ENCODE data around the gene LUC7L2. TPM values are rescaled to one million over a fixed set of nuclear protein-coding genes. Genes with fewer than 3 reads are reported as not detected.
"Not testable (repeated sequence)": the region's sequence is repeated elsewhere in the genome, so short reads cannot be mapped to it uniquely, and the experiment has no call there.

The LUC7L2 gene
- total RNA-seq (100 to 1,000 TPM; 139 to 147 TPM), polyA plus RNA-seq (10 to 100 TPM; 51.6 to 80.6 (median 55.2) TPM), total RNA-seq (39.2 to 63.5 (median 45.3) reads per million in 6 experiments)

GRCh38 chr7:139359366-139360209 lies at the start of gene LUC7L2:
Gene LUC7L2, plus strand, starts transcription at chr7:139359894. Its CDS starts 368 bp downstream, at chr7:139360262.
- H3K27me3 Mint-ChIP-seq, result no peaks in the 10 kb centered on the region
- no peaks in the 10 kb centered on the region for H3K9me3 Mint-ChIP-seq
- POLR2A ChIA-PET, result interaction anchor here (0.6 to 2.9 kb wide), 16 partner anchors 8 to 1656 kb away, joined by 3 to 78 read pairs (median 5); partner anchors contain the start of genes FMC1, KDM7A and PARP12
- H3K4me1 Mint-ChIP-seq, result peaks cover 8 to 62% (median 43%) of the 10 kb centered on the region in 4 donors
- peaks cover 0 to 12% (median 0%) of the 10 kb centered on the region in 3 donors for H3K36me3 Mint-ChIP-seq
- H3K27ac Mint-ChIP-seq, result peak within 1 kb of the TSS; percentile 91 to 100 (median 99)
- DNase-seq (peak; percentile 98 to 100 (median 99)), ATAC-seq (peak; percentile 75)
- H3K4me3 Mint-ChIP-seq, result peak within 1 kb of the TSS; percentile 94 to 99 (median 98)

- no peaks in the 10 kb centered on the region for H3K9me3 Mint-ChIP-seq
- peaks cover 0 to 2% (median 0%) of the 10 kb centered on the region in 3 donors for H3K36me3 Mint-ChIP-seq
- no peak overlapping the region for H3K27ac Mint-ChIP-seq
- no peak overlapping the region for H3K4me3 Mint-ChIP-seq
- POLR2A ChIA-PET, result no interaction called here
- ATAC-seq (no peak), DNase-seq (no peak)
- H3K4me1 Mint-ChIP-seq, result no peaks in the 10 kb centered on the region
- peaks cover 0 to 3% (median 0%) of the 10 kb centered on the region in 5 donors for H3K27me3 Mint-ChIP-seq
Observed at GRCh38 chr7:139317939-139318505, 41.7 kb upstream of the LUC7L2 start.

GRCh38 chr7:139321071-139321745 lies 38.5 kb upstream of the LUC7L2 start:
- Mint-ChIP-seq H3K9me3 (no peaks in the 10 kb centered on the region), H3K36me3 (peaks cover 0 to 2% (median 0%) of the 10 kb centered on the region in 3 donors), H3K27ac (no peak overlapping the region), H3K4me3 (no peak overlapping the region), H3K4me1 (peaks cover 0 to 1% (median 0%) of the 10 kb centered on the region in 4 donors), H3K27me3 (peaks cover 0 to 3% (median 0%) of the 10 kb centered on the region in 5 donors)
- ATAC-seq (no peak), DNase-seq (no peak)
- POLR2A ChIA-PET, result interaction anchor here (0.5 to 1.4 kb wide), 3 partner anchors 9 to 251 kb away, joined by 3 to 6 read pairs (median 3); no protein-coding TSS in a partner anchor

GRCh38 chr7:139324709-139325108 lies 35.0 kb upstream of the LUC7L2 start:
- ATAC-seq, H3K27ac Mint-ChIP-seq, H3K9me3 Mint-ChIP-seq, H3K36me3 Mint-ChIP-seq, H3K4me3 Mint-ChIP-seq, POLR2A ChIA-PET, H3K4me1 Mint-ChIP-seq, H3K27me3 Mint-ChIP-seq, DNase-seq: not testable (repeated sequence)

GRCh38 chr7:139328375-139328774 lies 31.3 kb upstream of the LUC7L2 start:
- Mint-ChIP-seq H3K27me3 (peaks cover 0 to 1% (median 0%) of the 10 kb centered on the region in 5 donors), H3K27ac (peak overlapping the region in 1 of 10 donors; percentile 14), H3K4me3 (no peak overlapping the region), H3K4me1 (peaks cover 8 to 13% (median 11%) of the 10 kb centered on the region in 4 donors), H3K36me3 (no peaks in the 10 kb centered on the region), H3K9me3 (peaks cover 0 to 10% (median 0%) of the 10 kb centered on the region in 9 donors)
- no peak for ATAC-seq
- no peak for DNase-seq
- POLR2A ChIA-PET, result interaction anchor here (0.7 kb wide), 1 partner anchor 233 kb away, joined by 4 read pairs; no protein-coding TSS in a partner anchor

GRCh38 chr7:139329119-139329518 lies 30.6 kb upstream of the LUC7L2 start:
- H3K4me1 Mint-ChIP-seq, result peaks cover 8 to 13% (median 11%) of the 10 kb centered on the region in 4 donors
- no peak overlapping the region for H3K4me3 Mint-ChIP-seq
- no peak overlapping the region for H3K27ac Mint-ChIP-seq
- H3K9me3 Mint-ChIP-seq, result peaks cover 0 to 10% (median 0%) of the 10 kb centered on the region in 9 donors
- H3K36me3 Mint-ChIP-seq, result no peaks in the 10 kb centered on the region
- no peak for DNase-seq
- peaks cover 0 to 1% (median 0%) of the 10 kb centered on the region in 5 donors for H3K27me3 Mint-ChIP-seq
- no peak for ATAC-seq
- POLR2A ChIA-PET, result no interaction called here

- H3K4me1 Mint-ChIP-seq, result peaks cover 8 to 13% (median 11%) of the 10 kb centered on the region in 4 donors
- H3K27me3 Mint-ChIP-seq, result peaks cover 0 to 1% (median 0%) of the 10 kb centered on the region in 5 donors
- H3K4me3 Mint-ChIP-seq, result no peak overlapping the region
- peak overlapping the region in 2 of 10 donors; percentile 40 to 84 for H3K27ac Mint-ChIP-seq
- POLR2A ChIA-PET, result interaction anchor here (1.1 kb wide), 1 partner anchor 10 kb away, joined by 3 read pairs; no protein-coding TSS in a partner anchor
- ATAC-seq, result peak in 1 of 2 donors; percentile 29
- peaks cover 0 to 10% (median 0%) of the 10 kb centered on the region in 9 donors for H3K9me3 Mint-ChIP-seq
- DNase-seq, result no peak
- H3K36me3 Mint-ChIP-seq, result no peaks in the 10 kb centered on the region
Observed at GRCh38 chr7:139330333-139331030, 29.2 kb upstream of the LUC7L2 start.

GRCh38 chr7:139332697-139333359 lies 26.9 kb upstream of the LUC7L2 start:
- POLR2A ChIA-PET, result interaction anchor here (0.7 kb wide), 1 partner anchor 31 kb away, joined by 3 read pairs; no protein-coding TSS in a partner anchor
- DNase-seq (no peak), ATAC-seq (no peak)
- peak overlapping the region in 1 of 10 donors; percentile 59 for H3K27ac Mint-ChIP-seq
- H3K4me3 Mint-ChIP-seq, result no peak overlapping the region
- H3K9me3 Mint-ChIP-seq, result peaks cover 0 to 10% (median 0%) of the 10 kb centered on the region in 9 donors
- H3K27me3 Mint-ChIP-seq, result no peaks in the 10 kb centered on the region
- no peaks in the 10 kb centered on the region for H3K36me3 Mint-ChIP-seq
- peaks cover 7 to 13% (median 11%) of the 10 kb centered on the region in 4 donors for H3K4me1 Mint-ChIP-seq

- H3K27me3 Mint-ChIP-seq, H3K27ac Mint-ChIP-seq, H3K4me3 Mint-ChIP-seq, H3K36me3 Mint-ChIP-seq, DNase-seq, POLR2A ChIA-PET, ATAC-seq: not testable (repeated sequence)
- H3K9me3 Mint-ChIP-seq, result peaks cover 0 to 10% (median 0%) of the 10 kb centered on the region in 9 donors
- peaks cover 7 to 13% (median 11%) of the 10 kb centered on the region in 4 donors for H3K4me1 Mint-ChIP-seq
Observed at GRCh38 chr7:139333443-139333842, 26.3 kb upstream of the LUC7L2 start.

GRCh38 chr7:139334399-139335150 lies 25.1 kb upstream of the LUC7L2 start:
- no peak overlapping the region for H3K4me3 Mint-ChIP-seq
- H3K36me3 Mint-ChIP-seq, result no peaks in the 10 kb centered on the region
- POLR2A ChIA-PET, result interaction anchor here (0.6 kb wide), 1 partner anchor 10 kb away, joined by 7 read pairs; no protein-coding TSS in a partner anchor
- no peaks in the 10 kb centered on the region for H3K27me3 Mint-ChIP-seq
- H3K27ac Mint-ChIP-seq, result no peak overlapping the region
- H3K4me1 Mint-ChIP-seq, result peaks cover 11 to 19% (median 16%) of the 10 kb centered on the region in 4 donors
- ATAC-seq (no peak), DNase-seq (no peak)
- H3K9me3 Mint-ChIP-seq, result peaks cover 0 to 17% (median 0%) of the 10 kb centered on the region in 9 donors
